ENCODE data around the gene PDGFD.

DNA sequence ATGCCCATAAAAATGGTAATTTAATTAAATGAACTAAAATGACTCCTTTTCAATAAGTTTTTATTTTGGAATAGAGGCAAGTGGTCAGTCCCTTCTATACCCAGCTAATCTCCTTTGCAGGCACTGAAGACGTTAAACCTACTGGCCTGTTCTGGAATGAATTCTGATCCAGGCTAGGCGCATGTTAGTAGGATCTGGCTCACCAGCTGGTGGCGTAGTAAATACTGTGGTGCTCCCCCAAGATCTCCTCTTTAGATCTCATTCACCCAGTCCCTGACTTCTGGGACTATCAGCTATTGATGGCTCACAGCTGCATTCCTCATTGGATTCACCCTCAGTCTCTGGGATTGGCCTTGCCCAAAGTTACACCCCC lies 301.2 kb downstream of the PDGFD start:
- TF ChIP-seq POLR2A (IDR thresholded peaks at IDR 0.05; ENCODE audit: low read depth, low read length) (no peak), POLR2AphosphoS5 (IDR thresholded peaks at IDR 0.05; ENCODE audit: low read depth, low read length) (no peak), TAF1 (IDR thresholded peaks at IDR 0.05; ENCODE audit: borderline replicate concordance, low read depth, low read length) (no peak)

Data from GM12892 (cell line).